ENCODE data around the gene AGPAT3.

DNA sequence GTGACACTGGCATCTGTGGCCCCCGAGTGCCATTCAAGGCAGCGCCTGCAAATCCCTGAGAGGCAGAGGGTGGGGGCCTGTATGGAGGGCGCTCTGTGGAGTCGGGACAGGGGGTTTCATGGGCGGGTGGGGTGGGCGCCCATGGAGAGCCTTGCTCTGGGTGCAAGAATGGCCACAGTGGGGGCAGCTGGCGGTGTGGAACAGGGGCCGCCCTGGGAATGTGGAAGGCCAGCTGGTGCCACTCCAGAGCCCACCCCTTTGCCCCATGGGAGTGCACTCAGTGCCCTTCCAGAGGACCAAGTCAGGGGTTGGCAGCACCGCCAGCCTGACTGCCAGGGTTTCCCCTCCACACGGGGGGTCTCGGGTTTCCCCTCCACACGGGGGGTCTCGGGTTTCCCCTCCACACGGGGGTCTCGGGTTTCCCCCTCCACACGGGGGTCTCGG, 92.1 kb downstream of the AGPAT3 start:
- no peak for TF ChIP-seq ZNF558 (tag by site-specific recombination; IDR thresholded peaks at IDR 0.05)
- TF ChIP-seq ZNF544 (tag by site-specific recombination; IDR thresholded peaks at IDR 0.05): no peak
- no peak for TF ChIP-seq YY1 (tag by site-specific recombination; IDR thresholded peaks at IDR 0.05)
- no peak for TF ChIP-seq ZNF24 (tag by site-specific recombination; IDR thresholded peaks at IDR 0.05)
- TF ChIP-seq, protein P1, sequence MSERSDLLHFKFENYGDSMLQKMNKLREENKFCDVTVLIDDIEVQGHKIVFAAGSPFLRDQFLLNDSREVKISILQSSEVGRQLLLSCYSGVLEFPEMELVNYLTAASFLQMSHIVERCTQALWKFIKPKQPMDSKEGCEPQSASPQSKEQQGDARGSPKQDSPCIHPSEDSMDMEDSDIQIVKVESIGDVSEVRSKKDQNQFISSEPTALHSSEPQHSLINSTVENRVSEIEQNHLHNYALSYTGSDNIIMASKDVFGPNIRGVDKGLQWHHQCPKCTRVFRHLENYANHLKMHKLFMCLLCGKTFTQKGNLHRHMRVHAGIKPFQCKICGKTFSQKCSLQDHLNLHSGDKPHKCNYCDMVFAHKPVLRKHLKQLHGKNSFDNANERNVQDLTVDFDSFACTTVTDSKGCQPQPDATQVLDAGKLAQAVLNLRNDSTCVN (tag by site-specific recombination; optimal IDR thresholded peaks at IDR 0.05): no peak
- no peak for TF ChIP-seq SP2 (tag by site-specific recombination; IDR thresholded peaks at IDR 0.05)
- TF ChIP-seq, protein P2, sequence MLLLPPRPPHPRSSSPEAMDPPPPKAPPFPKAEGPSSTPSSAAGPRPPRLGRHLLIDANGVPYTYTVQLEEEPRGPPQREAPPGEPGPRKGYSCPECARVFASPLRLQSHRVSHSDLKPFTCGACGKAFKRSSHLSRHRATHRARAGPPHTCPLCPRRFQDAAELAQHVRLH (tag by site-specific recombination; IDR thresholded peaks at IDR 0.05): no peak
- TF ChIP-seq, protein P3, sequence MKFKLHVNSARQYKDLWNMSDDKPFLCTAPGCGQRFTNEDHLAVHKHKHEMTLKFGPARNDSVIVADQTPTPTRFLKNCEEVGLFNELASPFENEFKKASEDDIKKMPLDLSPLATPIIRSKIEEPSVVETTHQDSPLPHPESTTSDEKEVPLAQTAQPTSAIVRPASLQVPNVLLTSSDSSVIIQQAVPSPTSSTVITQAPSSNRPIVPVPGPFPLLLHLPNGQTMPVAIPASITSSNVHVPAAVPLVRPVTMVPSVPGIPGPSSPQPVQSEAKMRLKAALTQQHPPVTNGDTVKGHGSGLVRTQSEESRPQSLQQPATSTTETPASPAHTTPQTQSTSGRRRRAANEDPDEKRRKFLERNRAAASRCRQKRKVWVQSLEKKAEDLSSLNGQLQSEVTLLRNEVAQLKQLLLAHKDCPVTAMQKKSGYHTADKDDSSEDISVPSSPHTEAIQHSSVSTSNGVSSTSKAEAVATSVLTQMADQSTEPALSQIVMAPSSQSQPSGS (tag by site-specific recombination; IDR thresholded peaks at IDR 0.05; ENCODE audit: low read depth): no peak
- no peak for TF ChIP-seq ZNF670 (tag by site-specific recombination; IDR thresholded peaks at IDR 0.05; ENCODE audit: low read depth)
- TF ChIP-seq, protein P4, sequence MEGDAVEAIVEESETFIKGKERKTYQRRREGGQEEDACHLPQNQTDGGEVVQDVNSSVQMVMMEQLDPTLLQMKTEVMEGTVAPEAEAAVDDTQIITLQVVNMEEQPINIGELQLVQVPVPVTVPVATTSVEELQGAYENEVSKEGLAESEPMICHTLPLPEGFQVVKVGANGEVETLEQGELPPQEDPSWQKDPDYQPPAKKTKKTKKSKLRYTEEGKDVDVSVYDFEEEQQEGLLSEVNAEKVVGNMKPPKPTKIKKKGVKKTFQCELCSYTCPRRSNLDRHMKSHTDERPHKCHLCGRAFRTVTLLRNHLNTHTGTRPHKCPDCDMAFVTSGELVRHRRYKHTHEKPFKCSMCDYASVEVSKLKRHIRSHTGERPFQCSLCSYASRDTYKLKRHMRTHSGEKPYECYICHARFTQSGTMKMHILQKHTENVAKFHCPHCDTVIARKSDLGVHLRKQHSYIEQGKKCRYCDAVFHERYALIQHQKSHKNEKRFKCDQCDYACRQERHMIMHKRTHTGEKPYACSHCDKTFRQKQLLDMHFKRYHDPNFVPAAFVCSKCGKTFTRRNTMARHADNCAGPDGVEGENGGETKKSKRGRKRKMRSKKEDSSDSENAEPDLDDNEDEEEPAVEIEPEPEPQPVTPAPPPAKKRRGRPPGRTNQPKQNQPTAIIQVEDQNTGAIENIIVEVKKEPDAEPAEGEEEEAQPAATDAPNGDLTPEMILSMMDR (tag by site-specific recombination; IDR thresholded peaks at IDR 0.05): no peak
- TF ChIP-seq ZNF274 (IDR thresholded peaks at IDR 0.05; ENCODE audit: low read length): no peak
- TF ChIP-seq ZNF274 (tag by site-specific recombination; IDR thresholded peaks at IDR 0.05; ENCODE audit: borderline replicate concordance): no peak
